GM23248 (cell line): ENCODE measurements around the gene SHROOM1. TPM values are rescaled to one million over a fixed set of nuclear protein-coding genes. Genes with fewer than 3 reads are reported as not detected.

Source experiments
- DNase-seq: peaks from one replicate; pipeline ENCODE4 v3.0.0-alpha.2; 2015
- H2AFZ ChIP-seq: fragments of 200-600 bp; sonication (generic); 2 replicates; pipeline ENCODE4 v1.6.1; 2016; ENCODE audit warnings: antibody characterized with exemption
- H3F3A ChIP-seq: fragments of 200-600 bp; sonication (generic); 2 replicates; pipeline ENCODE4 v1.6.1; 2016; ENCODE audit warnings: mild to moderate bottlenecking, antibody characterized with exemption, mixed run types; ENCODE audit not compliant: insufficient read depth
- H3K27ac ChIP-seq: fragments of 200-600 bp; sonication (generic); 2 replicates; pipeline ENCODE4 v1.5.1; 2016; ENCODE audit warnings: mild to moderate bottlenecking
- H3K27me3 ChIP-seq: fragments of 200-600 bp; sonication (generic); replicated peaks from 2 replicates; pipeline ENCODE4 v1.6.1; 2016; ENCODE audit warnings: mild to moderate bottlenecking; ENCODE audit not compliant: insufficient read depth
- H3K36me3 ChIP-seq: fragments of 200-600 bp; sonication (generic); 2 replicates; pipeline ENCODE4 v1.6.1; 2016; ENCODE audit warnings: low read depth, mild to moderate bottlenecking
- H3K4me1 ChIP-seq: fragments of 200-600 bp; sonication (generic); 2 replicates; pipeline ENCODE4 v1.6.1; 2016; ENCODE audit warnings: mild to moderate bottlenecking; ENCODE audit not compliant: insufficient read depth
- H3K4me2 ChIP-seq: fragments of 200-600 bp; sonication (generic); one replicate; pipeline ENCODE4 v1.6.1; 2016; ENCODE audit warnings: mild to moderate bottlenecking; ENCODE audit not compliant: unreplicated experiment
- H3K4me3 ChIP-seq: fragments of 200-600 bp; sonication (generic); 2 replicates; pipeline ENCODE4 v1.5.1; 2016; ENCODE audit warnings: mild to moderate bottlenecking
- H3K79me2 ChIP-seq: fragments of 200-600 bp; sonication (generic); 2 replicates; pipeline ENCODE4 v1.6.1; 2016; ENCODE audit warnings: mild to moderate bottlenecking; ENCODE audit not compliant: insufficient read depth
- H3K9ac ChIP-seq: fragments of 200-600 bp; sonication (generic); 2 replicates; pipeline ENCODE4 v1.6.1; 2016; ENCODE audit warnings: mild to moderate bottlenecking
- H3K9me2 ChIP-seq: fragments of 200-600 bp; sonication (generic); 2 replicates; pipeline ENCODE4 v1.6.1; 2016; ENCODE audit warnings: mixed run types, mild to moderate bottlenecking, moderate library complexity; ENCODE audit not compliant: insufficient read depth
- H3K9me3 ChIP-seq: fragments of 200-600 bp; sonication (generic); one replicate; pipeline ENCODE4 v1.6.1; 2017; ENCODE audit warnings: low read depth
- H4K20me1 ChIP-seq: fragments of 200-600 bp; sonication (generic); 2 replicates; pipeline ENCODE4 v1.6.0; 2016; ENCODE audit not compliant: insufficient read depth
- EZH2 ChIP-seq: fragments of 200-600 bp; sonication (generic); IDR thresholded peaks from 2 replicates; pipeline ENCODE4 v1.6.1; 2018; ENCODE audit warnings: antibody characterized with exemption, mild to moderate bottlenecking; ENCODE audit not compliant: insufficient read depth, poor library complexity, severe bottlenecking
- EZH2phosphoT487 ChIP-seq: fragments of 200-600 bp; sonication (generic); IDR thresholded peaks from 2 replicates; pipeline ENCODE4 v1.6.1; 2018; ENCODE audit warnings: antibody characterized with exemption, moderate library complexity, mild to moderate bottlenecking, low read depth; ENCODE audit not compliant: insufficient read depth
- WGBS, 2 experiments: methylation state at CpG; one replicate each; pipeline ENCODE4 v1.1.6; 2015 to 2017; ENCODE audit warnings: low lambda C conversion rate in 2 of 2, low coverage in 1 of 2; ENCODE audit errors: missing lambda C conversion rate in 2 of 2; 5-methylcytosine and 5-hydroxymethylcytosine counted together
- in situ Hi-C: fragments of 300-500 bp; cut with MboI; formaldehyde crosslinking; loops from 2 replicates; pipeline ENCODE4 v1.15.0; 2020
- polyA plus RNA-seq: library from polyadenylated mRNA; unstranded; fragments of >200 nt; fragmentation: Nextera tagmentation; extraction: Ambion mirVana; gene quantifications from 2 replicates; pipeline ENCODE4 v1.2.1, GENCODE V29; 2016
- total RNA-seq: library from RNA; depleted of rRNA; stranded (reverse); fragments of >200 nt; shearing (Covaris generic); gene quantifications from 2 replicates; pipeline ENCODE4 v1.2.3, GENCODE V29; 2014

Gene SHROOM1
- total and polyA plus RNA-seq, 2 experiments from 2014 or later, result 3.8 to 9.9 TPM

GRCh38 chr5:132876020-132876759 is 45.7 kb upstream of the SHROOM1 start:
- WGBS, 2 experiments, result 92 to 97% methylated on average over 1 of the region's 1 CpG
- H3K4me2 ChIP-seq, result no peak overlapping the region
- H3K27me3 ChIP-seq, result no peaks in the 10 kb centered on the region
- TF ChIP-seq EZH2 (no peak), EZH2phosphoT487 (no peak)
- H3K4me1 ChIP-seq, result peaks cover 18% of the 10 kb centered on the region
- H3K9ac ChIP-seq, result no peak overlapping the region
- peak overlapping the region; percentile 46 for H3K27ac ChIP-seq
- H3F3A ChIP-seq, result peaks cover 72% of the 10 kb centered on the region
- in situ Hi-C loops, result no loop called here
- peaks cover 49% of the 10 kb centered on the region for H3K36me3 ChIP-seq
- H4K20me1 ChIP-seq, result no peaks in the 10 kb centered on the region
- H3K9me2 ChIP-seq, result no peaks in the 10 kb centered on the region
- H2AFZ ChIP-seq, result no peak overlapping the region
- DNase-seq, result peak; percentile 78
- H3K4me3 ChIP-seq, result no peak overlapping the region
- peaks cover 51% of the 10 kb centered on the region for H3K79me2 ChIP-seq
- no peaks in the 10 kb centered on the region for H3K9me3 ChIP-seq

GRCh38 chr5:132873930-132874271 is 43.5 kb upstream of the SHROOM1 start:
- no peaks in the 10 kb centered on the region for H4K20me1 ChIP-seq

GRCh38 chr5:132873119-132873929 is 42.9 kb upstream of the SHROOM1 start, which contains the start of gene LEAP2:
LEAP2 (plus strand) TSS chr5:132873668; CDS start chr5:132873695, 27 bp downstream.
- TF ChIP-seq EZH2 (no peak), EZH2phosphoT487 (no peak)
- no peak within 1 kb of the TSS for H3K4me2 ChIP-seq
- peaks cover 34% of the 10 kb centered on the region for H3K79me2 ChIP-seq
- peaks cover 18% of the 10 kb centered on the region for H3K4me1 ChIP-seq
- H3K9ac ChIP-seq, result no peak within 1 kb of the TSS
- in situ Hi-C loops, result no loop called here
- H3K27me3 ChIP-seq, result no peaks in the 10 kb centered on the region
- H3F3A ChIP-seq, result peaks cover 76% of the 10 kb centered on the region
- H3K4me3 ChIP-seq, result no peak within 1 kb of the TSS
- peak; percentile 20 for DNase-seq
- H3K9me2 ChIP-seq, result no peaks in the 10 kb centered on the region
- H3K9me3 ChIP-seq, result no peaks in the 10 kb centered on the region
- peak within 1 kb of the TSS; percentile 25; the same call in 1 of the 2 replicates for H3K27ac ChIP-seq
- H4K20me1 ChIP-seq, result no peaks in the 10 kb centered on the region
- H2AFZ ChIP-seq, result no peak within 1 kb of the TSS
- peaks cover 23% of the 10 kb centered on the region for H3K36me3 ChIP-seq
- WGBS, 2 experiments, result 65 to 68% methylated on average over 6 of the region's 6 CpGs

More at GRCh38 chr5:132873930-132874271, 43.5 kb upstream of the SHROOM1 start:
- Histone ChIP-seq H3K27me3 (no peaks in the 10 kb centered on the region), H3F3A (peaks cover 76% of the 10 kb centered on the region), H3K36me3 (peaks cover 26% of the 10 kb centered on the region), H3K9me2 (no peaks in the 10 kb centered on the region), H3K4me1 (peaks cover 18% of the 10 kb centered on the region), H3K4me3 (no peak overlapping the region), H3K79me2 (peaks cover 34% of the 10 kb centered on the region), H3K9ac (no peak overlapping the region), H2AFZ (no peak overlapping the region), H3K4me2 (no peak overlapping the region), H3K27ac (no peak overlapping the region), H3K9me3 (no peaks in the 10 kb centered on the region)
- DNase-seq, result no peak
- in situ Hi-C loops, result no loop called here
- TF ChIP-seq EZH2 (no peak), EZH2phosphoT487 (no peak)
- 100% methylated on average over 3 of the region's 3 CpGs for WGBS, 2 experiments

GRCh38 chr5:132872788-132873118 is 42.3 kb upstream of the SHROOM1 start:
- peaks cover 22% of the 10 kb centered on the region; the same call in 1 of the 2 replicates for H3K36me3 ChIP-seq
- no peak overlapping the region for H3K4me3 ChIP-seq
- WGBS, 2 experiments, result 95 to 97% methylated on average over 1 of the region's 1 CpG
- no peaks in the 10 kb centered on the region for H3K27me3 ChIP-seq
- no peaks in the 10 kb centered on the region for H3K9me2 ChIP-seq
- H3F3A ChIP-seq, result peaks cover 76% of the 10 kb centered on the region
- no peak overlapping the region for H3K4me2 ChIP-seq
- peaks cover 34% of the 10 kb centered on the region for H3K79me2 ChIP-seq
- DNase-seq, result no peak
- in situ Hi-C loops, result no loop called here
- no peaks in the 10 kb centered on the region for H3K9me3 ChIP-seq
- H3K27ac ChIP-seq, result peak overlapping the region; percentile 25; the same call in 1 of the 2 replicates
- peaks cover 19% of the 10 kb centered on the region for H3K4me1 ChIP-seq
- no peak for TF ChIP-seq EZH2phosphoT487
- TF ChIP-seq EZH2, result no peak
- no peak overlapping the region for H3K9ac ChIP-seq
- no peak overlapping the region for H2AFZ ChIP-seq
- no peaks in the 10 kb centered on the region for H4K20me1 ChIP-seq
